Dendritic cell treated with granulocyte-macrophage colony-stimulating factor and Interleukin-4, amounts not matched to agents 40 ng/mL and 50 ng/mL, for 4 days (primary cell): Measurements from ENCODE around the gene EHD1.

Experiments
- H3K27ac Mint-ChIP-seq: one replicate; pipeline ENCODE4 v1.8.0; 2022; ENCODE audit warnings: mild to moderate bottlenecking, mixed read lengths
- H3K27me3 Mint-ChIP-seq: one replicate; pipeline ENCODE4 v1.8.0; 2022; ENCODE audit warnings: mild to moderate bottlenecking, mixed read lengths
- H3K36me3 Mint-ChIP-seq: one replicate; pipeline ENCODE4 v1.8.0; 2022; ENCODE audit warnings: low read depth, mixed read lengths
- H3K4me1 Mint-ChIP-seq: one replicate; pipeline ENCODE4 v1.8.0; 2022; ENCODE audit warnings: low read depth, mixed read lengths
- H3K4me3 Mint-ChIP-seq: one replicate; pipeline ENCODE4 v1.8.0; 2022; ENCODE audit warnings: mild to moderate bottlenecking, moderate library complexity, mixed read lengths
- H3K9me3 Mint-ChIP-seq: one replicate; pipeline ENCODE4 v1.8.0; 2022; ENCODE audit warnings: mixed read lengths
- intact Hi-C: fragments of 100-400 bp; cut with micrococcal nuclease; formaldehyde crosslinking; loops from one replicate; pipeline ENCODE4 v1.15.0; 2022

EHD1 gene

DNA sequence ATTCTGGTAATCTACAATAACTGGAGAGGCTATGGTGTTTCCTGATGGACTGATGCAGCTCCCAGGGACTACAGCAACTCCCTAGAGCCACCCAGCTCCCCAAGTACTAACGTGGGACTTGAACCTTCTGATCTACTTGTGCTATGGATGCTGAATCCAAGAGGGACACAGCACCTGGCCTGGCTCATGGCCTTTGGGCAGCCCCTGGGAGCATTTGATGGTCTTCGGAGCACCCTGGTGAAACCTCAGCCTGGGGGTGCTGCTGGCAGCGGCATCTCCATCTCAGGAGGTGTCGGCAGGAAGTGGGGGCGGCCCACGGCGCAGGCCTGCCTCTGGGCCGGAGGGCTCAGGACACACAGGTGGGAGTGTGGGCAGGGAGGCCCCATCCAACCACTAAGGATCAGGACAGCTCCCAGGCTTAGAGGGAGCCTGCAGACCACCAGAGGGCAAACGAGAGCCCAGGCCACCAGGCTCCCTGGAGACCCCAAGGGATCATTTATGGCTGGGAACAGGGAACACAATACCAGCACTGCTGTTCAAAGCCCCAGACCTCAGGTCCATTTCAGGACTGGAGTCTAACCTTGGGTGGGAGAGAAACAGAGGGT, 8.7 kb downstream of the EHD1 start:
- intact Hi-C loops, result no loop called here
- Mint-ChIP-seq H3K4me1 (peaks cover 86% of the 10 kb centered on the region), H3K4me3 (no peak overlapping the region), H3K36me3 (peaks cover 71% of the 10 kb centered on the region), H3K27me3 (peaks cover 3% of the 10 kb centered on the region), H3K9me3 (no peaks in the 10 kb centered on the region), H3K27ac (no peak overlapping the region)

DNA sequence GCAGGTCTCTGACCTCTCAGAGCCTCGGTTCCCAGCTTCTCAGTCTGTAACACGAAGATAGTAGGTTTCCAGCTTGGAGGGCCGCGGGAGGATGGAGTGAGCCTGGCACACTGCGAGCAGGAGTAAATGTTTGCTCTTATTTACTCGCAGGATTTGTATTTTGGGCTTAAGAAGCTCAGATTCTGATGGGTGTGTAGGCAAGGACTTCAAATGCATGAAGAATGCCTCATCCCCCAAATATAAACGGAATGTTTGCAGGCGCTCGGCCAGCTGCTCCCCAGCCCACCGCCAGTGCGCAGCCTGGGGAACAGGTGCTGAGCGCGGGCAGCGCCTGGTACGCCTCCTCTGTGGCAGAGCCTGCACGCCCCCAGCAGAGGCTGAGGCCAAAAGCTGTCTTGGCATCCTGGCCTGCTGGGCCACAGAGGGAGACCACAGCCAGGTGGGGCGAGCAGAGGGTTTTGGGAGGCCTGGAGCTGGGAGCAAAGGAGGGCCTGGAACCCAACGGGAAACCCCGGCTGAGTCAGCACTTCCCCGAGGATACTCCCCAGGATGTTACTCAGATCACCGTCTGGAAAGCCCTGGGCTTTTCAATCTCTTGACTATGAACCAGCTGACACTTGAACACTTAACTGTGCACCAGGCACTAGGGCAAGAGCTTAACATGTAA, 9.4 kb downstream of the EHD1 start:
- H3K27ac Mint-ChIP-seq, result no peak overlapping the region
- peaks cover 64% of the 10 kb centered on the region for H3K36me3 Mint-ChIP-seq
- H3K4me1 Mint-ChIP-seq, result peaks cover 86% of the 10 kb centered on the region
- H3K4me3 Mint-ChIP-seq, result no peak overlapping the region
- H3K9me3 Mint-ChIP-seq, result no peaks in the 10 kb centered on the region
- intact Hi-C loops, result no loop called here
- peaks cover 3% of the 10 kb centered on the region for H3K27me3 Mint-ChIP-seq

DNA sequence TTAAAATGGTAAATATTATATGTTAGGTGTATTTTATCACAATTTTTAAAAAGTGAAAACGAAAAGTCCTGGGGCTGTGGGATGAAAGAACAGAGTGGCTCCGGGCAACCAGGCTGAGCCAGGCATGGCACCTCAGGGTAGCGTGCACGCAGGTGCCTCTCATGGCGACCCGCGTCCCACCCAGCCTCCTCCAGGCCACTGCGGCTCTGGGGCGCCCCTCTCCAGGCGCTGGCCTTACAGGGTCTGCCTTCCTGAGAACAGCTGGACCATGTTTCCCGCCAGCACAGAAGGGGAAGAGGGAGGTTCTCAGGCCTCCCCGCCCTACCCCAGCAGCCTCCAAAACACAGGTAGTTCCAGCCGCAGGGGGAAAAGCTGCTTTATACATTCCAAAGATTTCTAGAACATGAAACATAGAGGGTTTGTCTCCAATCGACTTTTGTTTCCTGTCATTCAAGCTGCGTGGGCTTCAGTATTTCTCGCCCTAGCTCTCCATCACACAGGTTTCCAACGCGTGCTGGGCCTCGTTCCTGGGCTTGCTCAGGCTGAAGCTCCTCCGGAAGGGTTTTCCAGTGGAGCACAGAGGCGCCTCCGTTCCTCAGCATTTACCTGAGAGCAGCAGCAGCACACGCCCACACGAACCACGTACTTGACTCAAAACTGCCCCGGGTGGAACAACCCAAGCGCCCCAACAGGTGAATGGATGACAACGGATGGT, 10.5 kb downstream of the EHD1 start:
- Mint-ChIP-seq H3K9me3 (no peaks in the 10 kb centered on the region), H3K36me3 (peaks cover 53% of the 10 kb centered on the region), H3K27me3 (peaks cover 5% of the 10 kb centered on the region), H3K4me1 (peaks cover 90% of the 10 kb centered on the region), H3K27ac (no peak overlapping the region), H3K4me3 (no peak overlapping the region)
- intact Hi-C loops, result no loop called here

DNA sequence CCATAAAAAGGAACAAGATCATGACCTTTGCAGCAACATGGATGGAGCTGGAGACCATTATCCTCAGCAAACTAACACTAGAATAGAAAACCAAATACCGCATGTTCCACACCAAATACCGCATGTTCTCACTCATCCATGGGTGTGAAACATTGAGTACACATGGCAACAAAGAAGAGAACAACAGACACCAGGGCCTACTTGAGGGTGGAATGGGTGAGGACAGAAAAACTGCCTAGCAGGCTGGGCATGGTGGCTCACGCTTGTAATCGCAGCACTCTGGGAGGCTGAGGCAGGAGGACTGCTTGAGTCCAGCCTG, 12.3 kb downstream of the EHD1 start:
- intact Hi-C loops, result no loop called here
- Mint-ChIP-seq H3K9me3 (no peaks in the 10 kb centered on the region), H3K4me3 (no peak overlapping the region), H3K4me1 (peaks cover 91% of the 10 kb centered on the region), H3K36me3 (peaks cover 36% of the 10 kb centered on the region), H3K27me3 (peaks cover 5% of the 10 kb centered on the region), H3K27ac (no peak overlapping the region)

DNA sequence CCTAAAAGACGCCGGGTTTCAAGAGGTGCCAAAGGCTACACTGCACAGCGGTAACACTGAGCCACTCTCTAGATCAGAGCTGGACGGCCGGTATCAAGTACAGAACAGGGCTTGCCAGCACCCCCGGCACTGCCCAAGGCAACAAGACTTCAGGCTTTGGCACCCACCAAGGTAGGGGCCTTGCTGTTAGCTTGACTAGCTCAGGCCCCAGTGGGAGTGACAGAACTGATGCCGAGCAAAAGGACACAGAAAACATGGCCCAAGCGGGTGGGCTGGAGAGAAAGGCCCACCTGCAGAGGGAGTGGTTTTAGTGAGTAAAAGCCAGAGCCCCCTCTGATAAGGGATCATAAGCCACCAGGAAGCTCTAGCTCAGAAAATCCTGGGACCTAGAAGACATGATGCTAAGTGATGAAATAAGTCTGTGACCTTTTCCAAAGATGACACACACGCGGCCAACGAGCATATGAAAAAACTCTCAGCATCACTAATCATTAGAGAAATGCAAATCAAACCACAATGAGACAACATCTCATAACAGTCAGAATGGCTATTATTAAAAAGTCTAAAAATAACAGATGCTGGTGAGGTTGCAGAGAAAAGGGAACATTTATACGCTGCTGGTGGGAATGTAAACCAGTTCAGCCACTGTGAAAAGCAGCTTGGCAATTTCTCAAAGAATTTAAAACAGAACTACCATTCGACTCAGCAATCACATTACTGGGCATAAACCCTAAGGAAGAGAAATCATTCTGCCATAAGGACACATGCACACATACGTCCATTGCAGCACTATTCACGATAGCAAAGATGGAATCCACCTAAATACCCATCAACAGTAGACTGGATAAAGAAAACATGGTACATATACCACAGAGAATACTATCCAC, 12.9 kb downstream of the EHD1 start:
- no peak overlapping the region for H3K4me3 Mint-ChIP-seq
- peaks cover 5% of the 10 kb centered on the region for H3K27me3 Mint-ChIP-seq
- peaks cover 31% of the 10 kb centered on the region for H3K36me3 Mint-ChIP-seq
- no peak overlapping the region for H3K27ac Mint-ChIP-seq
- intact Hi-C loops, result no loop called here
- no peaks in the 10 kb centered on the region for H3K9me3 Mint-ChIP-seq
- peaks cover 88% of the 10 kb centered on the region for H3K4me1 Mint-ChIP-seq

DNA sequence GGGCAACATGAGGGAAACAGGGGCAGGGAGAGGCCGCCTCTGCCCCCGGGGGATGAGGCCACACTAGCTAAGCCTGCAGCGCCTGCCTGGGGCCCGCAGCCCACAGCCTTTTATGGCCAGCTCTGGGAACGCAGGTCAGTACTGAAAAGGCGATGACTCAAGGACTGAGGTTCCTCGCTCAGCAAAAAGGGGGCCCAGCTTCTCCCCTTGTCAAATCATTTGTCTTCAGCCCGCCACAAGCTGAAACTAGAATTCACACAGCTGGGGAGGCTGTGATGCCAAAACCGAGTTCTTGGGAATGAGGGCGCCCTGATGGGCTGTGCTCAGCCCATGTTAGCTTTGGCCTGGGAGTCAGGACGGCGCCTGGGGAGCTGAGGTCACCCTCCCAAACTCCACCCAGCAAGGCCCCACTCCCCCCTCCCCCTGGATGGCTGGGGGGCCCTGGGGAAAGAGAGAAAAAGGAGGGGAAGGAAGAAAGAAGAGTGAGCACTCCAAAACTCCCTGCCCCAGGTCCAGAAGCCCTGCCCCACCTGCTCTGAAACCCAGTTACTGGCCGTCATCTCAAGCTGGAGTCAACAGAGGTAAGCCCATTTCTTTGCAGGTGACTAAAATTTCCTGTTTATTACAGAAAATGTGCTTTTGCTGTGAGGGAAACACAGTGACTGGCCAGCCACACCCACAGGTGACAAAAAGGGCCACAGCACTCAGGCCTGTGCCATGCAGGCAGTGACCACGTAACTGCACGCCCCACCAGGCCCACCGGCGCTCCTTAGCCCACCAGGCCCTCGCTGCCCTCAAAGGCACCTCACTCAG, 13.7 kb downstream of the EHD1 start:
- peaks cover 87% of the 10 kb centered on the region for H3K4me1 Mint-ChIP-seq
- H3K4me3 Mint-ChIP-seq, result no peak overlapping the region
- H3K9me3 Mint-ChIP-seq, result no peaks in the 10 kb centered on the region
- intact Hi-C loops, result no loop called here
- H3K36me3 Mint-ChIP-seq, result peaks cover 38% of the 10 kb centered on the region
- peaks cover 9% of the 10 kb centered on the region for H3K27me3 Mint-ChIP-seq
- peak overlapping the region; percentile 54 for H3K27ac Mint-ChIP-seq

DNA sequence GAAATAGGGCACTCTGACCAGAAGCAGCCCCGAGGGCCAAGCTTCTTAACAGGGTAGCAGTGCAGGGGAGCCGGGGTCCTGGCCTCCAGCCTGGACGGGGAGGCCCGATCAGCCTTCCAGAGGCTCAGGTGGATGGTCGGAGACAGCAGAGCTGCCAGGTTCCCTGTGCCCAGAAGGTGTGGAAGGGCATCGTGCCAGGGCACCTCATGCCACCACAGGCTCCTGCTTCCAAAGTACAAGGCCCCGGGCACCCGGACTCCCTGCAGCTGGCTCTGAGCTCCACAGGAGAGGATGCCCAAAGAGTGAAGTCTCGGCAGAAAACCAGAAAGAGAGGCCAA, 14.3 kb downstream of the EHD1 start:
- H3K4me1 Mint-ChIP-seq, result peaks cover 87% of the 10 kb centered on the region
- H3K4me3 Mint-ChIP-seq, result no peak overlapping the region
- peaks cover 10% of the 10 kb centered on the region for H3K27me3 Mint-ChIP-seq
- peaks cover 42% of the 10 kb centered on the region for H3K36me3 Mint-ChIP-seq
- peak overlapping the region; percentile 54 for H3K27ac Mint-ChIP-seq
- H3K9me3 Mint-ChIP-seq, result no peaks in the 10 kb centered on the region
- intact Hi-C loops, result no loop called here

DNA sequence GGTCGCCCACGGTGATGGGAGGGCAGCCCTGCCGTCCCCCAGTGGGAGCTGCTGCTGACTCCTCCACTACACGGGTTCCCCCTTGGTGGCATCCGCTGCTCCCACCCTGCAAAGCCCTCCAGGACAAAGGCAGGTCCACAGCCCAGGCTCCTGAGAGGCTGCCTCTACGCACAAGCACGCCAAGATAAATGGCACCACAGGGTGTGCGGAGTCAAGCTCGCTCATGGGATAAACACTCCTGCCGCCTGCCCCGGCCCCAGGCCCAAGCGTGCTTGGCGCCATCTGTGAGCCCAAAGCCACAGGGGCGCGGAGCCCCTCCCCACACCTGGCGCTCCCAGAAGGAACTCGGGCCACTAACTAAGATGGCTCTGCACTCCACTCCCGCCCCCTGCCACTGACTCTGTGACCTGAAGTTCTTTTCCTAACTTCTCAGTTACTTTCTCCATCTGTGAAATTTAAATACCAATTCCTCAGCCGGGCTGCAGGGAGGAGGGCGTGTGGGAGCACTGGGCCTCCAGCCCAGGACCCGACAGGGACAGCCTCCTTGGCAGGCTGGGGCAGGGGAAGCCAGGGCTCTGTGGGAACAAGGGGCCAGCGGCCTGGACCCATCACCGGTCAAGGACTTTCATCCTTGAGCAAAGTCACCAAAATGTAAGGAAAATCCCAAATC, 14.9 kb downstream of the EHD1 start:
- intact Hi-C loops, result no loop called here
- H3K4me1 Mint-ChIP-seq, result peaks cover 87% of the 10 kb centered on the region
- peaks cover 39% of the 10 kb centered on the region for H3K36me3 Mint-ChIP-seq
- H3K27ac Mint-ChIP-seq, result peak overlapping the region; percentile 54
- H3K4me3 Mint-ChIP-seq, result peak overlapping the region; percentile 27
- H3K9me3 Mint-ChIP-seq, result no peaks in the 10 kb centered on the region
- peaks cover 9% of the 10 kb centered on the region for H3K27me3 Mint-ChIP-seq

DNA sequence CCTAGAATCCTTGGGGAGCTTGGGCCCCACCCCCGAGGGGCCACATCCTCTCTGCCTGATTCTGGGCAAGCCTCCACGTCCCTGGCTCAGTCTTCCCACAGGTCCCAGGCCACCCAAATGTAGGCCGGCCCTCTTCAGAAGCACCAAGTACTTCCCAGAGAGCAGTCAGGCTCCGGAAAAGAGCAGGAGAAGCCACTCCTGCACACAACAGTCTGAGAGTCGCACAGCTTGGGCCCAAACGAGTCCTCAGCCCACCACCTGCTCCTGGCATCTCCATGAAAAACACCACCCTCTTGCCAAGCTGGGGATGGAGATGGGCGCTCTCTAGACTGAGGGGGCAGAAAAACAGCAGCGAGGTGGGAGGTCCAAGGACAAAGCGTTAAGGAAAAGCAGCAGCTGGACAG, 15.4 kb downstream of the EHD1 start:
- Mint-ChIP-seq H3K9me3 (no peaks in the 10 kb centered on the region), H3K4me3 (no peak overlapping the region), H3K27me3 (peaks cover 6% of the 10 kb centered on the region), H3K4me1 (peaks cover 85% of the 10 kb centered on the region), H3K27ac (peak overlapping the region; percentile 43), H3K36me3 (peaks cover 33% of the 10 kb centered on the region)
- intact Hi-C loops, result no loop called here

DNA sequence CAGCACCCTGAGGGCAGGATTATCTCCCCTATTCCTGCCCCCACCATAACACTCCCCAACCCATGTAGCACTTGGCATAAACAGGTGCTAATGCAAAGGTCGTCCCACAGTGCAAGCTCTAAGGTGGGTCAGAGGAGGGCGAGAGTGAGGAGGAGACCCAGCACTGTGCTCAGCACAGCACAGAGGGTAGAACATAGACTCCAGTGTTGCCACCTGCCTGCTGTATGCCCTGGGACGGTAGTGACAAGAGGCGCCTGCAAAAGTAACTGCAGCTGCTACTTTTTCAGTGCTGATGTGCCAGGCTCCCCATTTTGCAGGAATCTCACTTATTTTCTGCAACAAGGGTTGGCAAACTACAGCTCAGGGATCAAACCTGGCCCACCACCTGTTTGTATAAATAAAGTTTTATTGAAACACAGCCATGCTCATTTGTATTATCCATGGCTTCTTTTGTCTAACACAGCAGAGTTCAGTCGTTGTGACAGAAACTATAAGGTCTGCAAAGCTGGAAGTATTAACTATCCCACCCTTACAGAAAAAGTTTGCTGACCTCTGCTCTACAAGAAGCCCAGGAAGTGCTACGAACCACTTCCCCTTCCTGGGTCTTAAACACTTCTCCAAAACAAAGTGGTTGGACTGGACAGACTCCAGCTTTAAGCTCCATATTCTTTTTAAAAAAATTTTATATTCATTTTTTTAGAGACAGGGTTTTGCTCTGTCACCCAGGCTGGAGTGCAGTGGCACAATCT, 17.0 kb downstream of the EHD1 start:
- Mint-ChIP-seq H3K4me3 (peak overlapping the region; percentile 37), H3K27ac (peak overlapping the region; percentile 67), H3K27me3 (peaks cover 6% of the 10 kb centered on the region), H3K9me3 (no peaks in the 10 kb centered on the region), H3K4me1 (peaks cover 86% of the 10 kb centered on the region), H3K36me3 (peaks cover 31% of the 10 kb centered on the region)
- intact Hi-C loops, result loop anchor here (2.0 kb wide), 1 partner anchor 17 kb away; the partner anchor contains the start of gene EHD1

DNA sequence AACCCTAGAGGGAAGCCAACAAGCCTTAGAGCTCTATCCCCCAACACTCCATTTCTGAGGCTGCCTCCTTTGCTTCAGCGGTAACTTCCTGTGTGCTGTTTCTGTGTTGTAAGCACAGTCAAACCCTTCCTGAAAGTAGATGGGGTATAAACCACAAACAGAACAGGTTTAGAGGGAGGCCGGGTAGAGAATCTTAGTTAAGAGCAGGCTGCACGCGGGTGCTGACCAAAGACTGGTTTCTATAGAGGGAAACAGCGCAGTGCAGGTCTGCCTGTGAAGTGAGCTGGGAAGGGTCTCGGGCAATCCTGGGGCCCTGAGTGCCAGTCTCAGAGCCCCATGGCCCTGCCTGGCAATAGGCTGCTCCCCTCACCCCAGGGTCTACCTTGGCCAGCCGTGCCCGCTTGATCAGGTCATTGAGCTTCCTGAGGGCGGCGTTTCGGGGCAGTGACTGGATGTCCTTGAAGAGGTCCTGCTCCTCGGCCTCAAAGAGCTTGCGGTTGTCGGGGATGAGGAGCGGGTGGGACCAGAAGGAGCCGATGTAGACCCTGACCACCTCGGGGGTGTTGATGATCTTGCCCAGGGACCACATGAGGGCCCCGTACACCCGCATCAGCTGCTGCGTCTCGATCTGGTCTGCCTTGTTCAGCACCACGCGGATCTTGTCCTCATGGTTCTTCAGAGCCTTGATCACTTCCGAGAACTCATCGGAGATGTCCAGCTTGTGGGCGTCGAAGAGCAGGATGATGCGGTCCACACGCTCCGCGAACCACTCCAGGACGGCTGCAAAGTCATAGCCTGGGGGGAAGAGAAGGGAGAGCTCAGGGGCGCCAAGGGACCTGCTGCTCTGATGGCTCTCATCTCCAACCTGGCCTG, 18.6 kb downstream of the EHD1 start:
- H3K27me3 Mint-ChIP-seq, result peaks cover 13% of the 10 kb centered on the region
- H3K36me3 Mint-ChIP-seq, result peaks cover 41% of the 10 kb centered on the region
- H3K27ac Mint-ChIP-seq, result peak overlapping the region; percentile 67
- H3K4me1 Mint-ChIP-seq, result peaks cover 86% of the 10 kb centered on the region
- intact Hi-C loops, result loop anchor here (2.0 kb wide), 1 partner anchor 19 kb away; the partner anchor contains the start of gene EHD1
- no peaks in the 10 kb centered on the region for H3K9me3 Mint-ChIP-seq
- peak overlapping the region; percentile 32 for H3K4me3 Mint-ChIP-seq
